Testis (tissue), 3 donors: ENCODE data around the gene ADI1. TPM values are rescaled to one million over a fixed set of nuclear protein-coding genes. Genes with fewer than 3 reads are reported as not detected.

Experiments
- DNase-seq: peaks from one replicate; pipeline ENCODE4 v3.0.0-alpha.2; 2019
- H3K27ac ChIP-seq, 2 donors: fragments of 200-600 bp; sonication (generic); one replicate each; pipeline ENCODE4 v1.5.1; 2019
- H3K27me3 ChIP-seq: fragments of 200-600 bp; sonication (generic); one replicate; pipeline ENCODE4 v1.5.1; 2019
- H3K36me3 ChIP-seq: fragments of 200-600 bp; sonication (generic); one replicate; pipeline ENCODE4 v1.5.1; 2017; ENCODE audit warnings: low read depth; ENCODE audit errors: missing control alignments
- H3K4me1 ChIP-seq: fragments of 200-600 bp; sonication (generic); one replicate; pipeline ENCODE4 v1.5.1; 2019
- H3K4me3 ChIP-seq, 2 donors: fragments of 200-600 bp; sonication (generic); one replicate each; pipeline ENCODE4 v1.5.1; 2017 to 2019
- H3K9me3 ChIP-seq: fragments of 200-600 bp; sonication (generic); one replicate; pipeline ENCODE4 v1.5.1; 2017
- POLR2A ChIP-seq: fragments of 450-650 bp; IDR thresholded peaks from one replicate; pipeline ENCODE4 v1.6.1; 2017; ENCODE audit warnings: antibody characterized with exemption, mild to moderate bottlenecking, moderate library complexity
- WGBS, 2 donors: methylation state at CpG; one replicate each; pipeline ENCODE4 v1.1.5; 2018; 5-methylcytosine and 5-hydroxymethylcytosine counted together
- intact Hi-C: fragments of 100-400 bp; cut with DNase I; formaldehyde crosslinking; loops from one replicate; pipeline ENCODE4 v1.15.1; 2023; ENCODE audit warnings: low total_unique reads
- polyA plus RNA-seq: library from polyadenylated mRNA; stranded (reverse); fragments of 350-450 nt; fragmentation: Illumina TruSeq; extraction: RNeasy Lipid Tissue Mini Kit (QIAGEN cat#74804); gene quantifications from one replicate; pipeline ENCODE4 v1.2.3, GENCODE V29; 2014; ENCODE audit warnings: low read depth, low replicate concordance; ENCODE audit not compliant: insufficient read depth
- total RNA-seq, 2 donors: library from RNA; depleted of rRNA; stranded (reverse); fragments of >200 nt; gene quantifications; one replicate each; pipeline ENCODE4 v1.2.3, GENCODE V29; 2016
- TF ChIP-seq, protein P1 (sequence below), 3 experiments: fragments of 450-650 bp in 2 of 3; fragments of 200-600 bp in 1 of 3; sonication (generic) in 1 of 3; IDR thresholded peaks; one replicate each; pipeline ENCODE4 v1.5.1; 2016 to 2019; ENCODE audit warnings: antibody characterized with exemption in 3 of 3, mild to moderate bottlenecking in 2 of 3, moderate library complexity in 1 of 3

Gene ADI1
- total and polyA plus RNA-seq, 3 donors from 2014 or later: 41.1 to 52.5 (median 41.6) TPM

DNA sequence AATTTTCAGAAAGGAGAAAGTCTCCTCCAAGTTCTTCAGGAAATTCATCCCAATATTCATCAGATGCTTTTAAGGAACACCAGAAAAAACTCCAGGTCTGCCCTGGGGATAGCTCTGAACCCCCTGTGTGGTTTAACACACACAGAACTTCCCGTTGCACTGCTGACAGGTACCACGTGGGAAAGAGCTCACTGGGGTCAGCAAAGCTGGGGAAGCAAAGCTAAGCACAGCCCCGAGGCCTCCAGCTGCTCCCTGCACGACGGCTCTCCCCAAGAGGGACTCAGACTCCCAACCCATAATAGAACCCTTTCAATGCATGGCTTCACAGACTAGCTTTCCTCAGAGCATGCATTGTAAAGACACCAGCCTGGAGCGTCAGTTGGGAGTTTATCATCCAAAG is 28.0 kb downstream of the ADI1 start:
- Histone ChIP-seq H3K27ac (no peak overlapping the region), H3K36me3 (no peaks in the 10 kb centered on the region), H3K4me3 (no peak overlapping the region), H3K4me1 (peaks cover 16% of the 10 kb centered on the region), H3K27me3 (no peaks in the 10 kb centered on the region), H3K9me3 (no peaks in the 10 kb centered on the region)
- no peak for TF ChIP-seq POLR2A
- TF ChIP-seq, protein P1, sequence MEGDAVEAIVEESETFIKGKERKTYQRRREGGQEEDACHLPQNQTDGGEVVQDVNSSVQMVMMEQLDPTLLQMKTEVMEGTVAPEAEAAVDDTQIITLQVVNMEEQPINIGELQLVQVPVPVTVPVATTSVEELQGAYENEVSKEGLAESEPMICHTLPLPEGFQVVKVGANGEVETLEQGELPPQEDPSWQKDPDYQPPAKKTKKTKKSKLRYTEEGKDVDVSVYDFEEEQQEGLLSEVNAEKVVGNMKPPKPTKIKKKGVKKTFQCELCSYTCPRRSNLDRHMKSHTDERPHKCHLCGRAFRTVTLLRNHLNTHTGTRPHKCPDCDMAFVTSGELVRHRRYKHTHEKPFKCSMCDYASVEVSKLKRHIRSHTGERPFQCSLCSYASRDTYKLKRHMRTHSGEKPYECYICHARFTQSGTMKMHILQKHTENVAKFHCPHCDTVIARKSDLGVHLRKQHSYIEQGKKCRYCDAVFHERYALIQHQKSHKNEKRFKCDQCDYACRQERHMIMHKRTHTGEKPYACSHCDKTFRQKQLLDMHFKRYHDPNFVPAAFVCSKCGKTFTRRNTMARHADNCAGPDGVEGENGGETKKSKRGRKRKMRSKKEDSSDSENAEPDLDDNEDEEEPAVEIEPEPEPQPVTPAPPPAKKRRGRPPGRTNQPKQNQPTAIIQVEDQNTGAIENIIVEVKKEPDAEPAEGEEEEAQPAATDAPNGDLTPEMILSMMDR (IDR thresholded peaks at IDR 0.05): no peak
- no peak for DNase-seq
- WGBS, 2 donors: 56 to 66% methylated on average over 3 to 6 of the region's 6 CpGs
- intact Hi-C loops: no loop called here

DNA sequence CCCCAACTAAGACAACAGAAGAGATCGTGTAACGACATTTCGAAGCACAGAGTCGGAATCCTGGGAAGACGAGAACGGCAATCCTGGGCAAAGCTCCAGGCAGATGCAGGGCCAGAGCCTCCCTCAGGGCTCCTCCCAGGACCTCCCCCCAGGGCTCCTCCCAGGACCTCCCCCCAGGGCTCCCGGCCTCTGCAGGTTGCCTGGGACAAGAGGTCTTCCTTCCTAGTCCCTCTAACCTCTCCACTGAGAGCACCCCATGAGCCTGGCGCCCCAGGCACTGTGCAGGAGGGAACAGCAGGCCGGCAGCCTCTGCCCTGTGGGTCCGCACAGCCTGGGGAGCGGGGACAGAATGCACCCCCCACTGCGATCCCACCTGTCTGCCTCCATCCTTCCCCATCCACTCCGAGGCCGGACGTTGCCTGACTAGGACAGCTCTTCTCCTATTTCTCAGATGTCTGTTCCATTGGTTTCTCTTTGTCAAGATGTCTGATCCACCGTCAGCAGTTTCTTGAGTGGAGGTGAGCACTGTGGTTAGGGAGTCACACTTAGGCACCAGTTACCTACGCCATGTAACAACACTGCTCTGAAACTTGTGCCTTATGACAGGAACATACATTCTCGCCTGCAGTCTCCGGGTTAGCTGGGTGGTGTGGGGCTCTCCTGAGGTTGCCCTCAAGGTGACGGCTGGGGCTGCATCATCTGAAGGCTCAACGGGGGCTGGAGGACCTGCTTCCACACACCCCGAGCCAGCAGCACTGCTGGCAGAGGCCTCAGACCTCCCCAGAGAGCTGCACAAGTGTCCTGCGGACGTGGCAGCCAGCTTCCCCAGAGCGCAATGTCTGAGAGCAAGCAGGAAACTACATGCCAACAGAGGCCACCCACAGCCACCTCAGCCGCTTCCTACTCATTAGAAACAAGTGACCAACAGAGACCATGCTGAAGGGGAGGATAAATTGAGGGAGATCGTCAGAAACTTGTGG is 28.9 kb downstream of the ADI1 start:
- Histone ChIP-seq H3K4me1 (peaks cover 16% of the 10 kb centered on the region), H3K36me3 (no peaks in the 10 kb centered on the region), H3K27me3 (no peaks in the 10 kb centered on the region), H3K4me3 (no peak overlapping the region), H3K9me3 (no peaks in the 10 kb centered on the region), H3K27ac (no peak overlapping the region)
- TF ChIP-seq, protein P1 (IDR thresholded peaks at IDR 0.05): no peak
- no peak for TF ChIP-seq POLR2A
- 76 to 78% methylated on average over 26 to 27 of the region's 27 CpGs for WGBS, 2 donors
- no peak for DNase-seq
- intact Hi-C loops: no loop called here

DNA sequence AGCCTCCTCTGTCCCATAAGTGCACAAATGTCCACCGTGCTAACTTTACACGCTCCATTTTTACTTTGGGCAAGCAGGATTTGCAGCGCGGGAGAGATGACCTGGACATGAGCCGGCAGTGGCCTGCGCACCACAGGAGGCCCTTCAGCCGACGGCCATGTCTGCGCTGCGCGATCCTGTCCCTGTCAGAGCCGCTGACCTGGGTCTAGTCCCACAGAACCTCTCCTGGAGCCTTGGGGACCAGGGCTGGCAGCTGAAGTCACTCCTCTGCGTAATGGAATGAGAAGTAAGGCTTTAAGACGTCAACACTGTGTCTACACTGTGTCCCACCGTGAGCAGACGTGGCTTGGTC is 29.6 kb downstream of the ADI1 start:
- no peak for DNase-seq
- Histone ChIP-seq H3K9me3 (no peaks in the 10 kb centered on the region), H3K36me3 (no peaks in the 10 kb centered on the region), H3K27me3 (no peaks in the 10 kb centered on the region), H3K4me3 (no peak overlapping the region), H3K4me1 (peaks cover 16% of the 10 kb centered on the region), H3K27ac (no peak overlapping the region)
- intact Hi-C loops: no loop called here
- WGBS, 2 donors: 94 to 96% methylated on average over 8 to 16 of the region's 16 CpGs
- TF ChIP-seq, protein P1 (IDR thresholded peaks at IDR 0.05): no peak
- no peak for TF ChIP-seq POLR2A

DNA sequence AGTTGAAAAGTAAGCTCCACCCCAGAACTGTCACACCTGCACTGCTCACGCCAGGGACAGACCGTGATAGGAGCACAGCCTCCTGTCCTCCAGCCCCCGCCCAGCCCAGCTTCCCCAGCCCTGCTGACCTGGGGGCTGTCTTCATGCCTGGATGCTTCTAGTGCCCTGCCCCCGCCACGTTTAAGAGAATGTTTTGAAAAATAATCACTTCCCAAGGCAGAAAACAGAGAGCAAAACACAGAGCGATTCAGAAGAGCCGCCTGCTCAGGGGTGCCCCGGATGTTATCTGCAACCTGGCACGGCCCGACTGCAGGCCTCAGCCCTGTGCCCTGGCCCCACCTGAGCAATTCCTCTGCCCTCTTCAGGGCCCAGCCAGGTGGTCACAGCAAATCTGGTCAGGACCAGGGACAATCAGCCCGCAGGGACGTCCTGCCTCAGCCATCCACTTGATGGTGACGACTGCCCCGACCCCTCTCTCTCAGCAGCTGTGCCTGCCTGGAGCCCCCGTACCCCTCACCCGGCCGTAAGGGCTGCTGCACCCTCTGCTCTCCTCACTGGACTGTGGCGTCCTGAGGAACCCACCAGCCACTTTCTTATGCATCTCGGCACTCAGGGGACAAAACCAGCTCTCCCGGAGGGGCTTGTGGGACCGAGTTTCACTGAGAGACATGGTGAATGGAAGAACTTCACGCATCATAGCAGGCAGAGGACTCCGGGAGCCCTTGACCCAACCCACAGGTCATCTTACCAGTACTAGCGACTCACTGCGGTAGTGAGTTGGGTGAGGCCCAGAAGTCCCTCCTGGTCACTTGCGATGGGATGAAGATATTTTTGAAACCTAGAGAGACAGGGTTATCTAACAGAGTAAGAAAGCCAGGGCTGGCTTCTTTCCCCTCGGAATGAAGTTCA is 30.2 kb downstream of the ADI1 start:
- DNase-seq: no peak
- intact Hi-C loops: no loop called here
- Histone ChIP-seq H3K27ac (no peak overlapping the region), H3K27me3 (no peaks in the 10 kb centered on the region), H3K9me3 (no peaks in the 10 kb centered on the region), H3K4me3 (no peak overlapping the region), H3K36me3 (no peaks in the 10 kb centered on the region), H3K4me1 (peaks cover 16% of the 10 kb centered on the region)
- WGBS, 2 donors: 71 to 83% methylated on average over 27 of the region's 27 CpGs
- TF ChIP-seq, protein P1 (IDR thresholded peaks at IDR 0.05): no peak
- no peak for TF ChIP-seq POLR2A
